H1 (cell line): ENCODE measurements around the gene TMBIM4. TPM values are rescaled to one million over a fixed set of nuclear protein-coding genes. Genes with fewer than 3 reads are reported as not detected.

Experiments
- ATF3 ChIP-seq: IDR thresholded peaks from 2 replicates; pipeline ENCODE4 v1.6.1; 2011; ENCODE audit warnings: low read depth, mild to moderate bottlenecking, low read length; ENCODE audit not compliant: insufficient read depth
- BCL11A ChIP-seq, 2 experiments: IDR thresholded peaks; one replicate each; pipeline ENCODE4 v1.6.1; 2011; ENCODE audit warnings: low read depth in 2 of 2, low read length in 2 of 2, mild to moderate bottlenecking in 2 of 2
- CBX8 ChIP-seq: fragments of 300-800, 300-1000 bp; sonication (generic); IDR thresholded peaks from 2 replicates; pipeline ENCODE4 v1.7.1; 2016; ENCODE audit warnings: low read depth, low read length, borderline replicate concordance
- CHD1 ChIP-seq: IDR thresholded peaks from 2 replicates; pipeline ENCODE4 v1.6.1; 2012; ENCODE audit warnings: low read depth, low read length, improper control_type of control experiment
- CREB1 ChIP-seq: IDR thresholded peaks from 2 replicates; pipeline ENCODE4 v1.6.1; 2012; ENCODE audit warnings: inconsistent platforms
- EZH2 ChIP-seq: fragments of 200-600 bp; sonication (generic); IDR thresholded peaks from 2 replicates; pipeline ENCODE4 v1.7.1; 2012; ENCODE audit warnings: low read depth, mild to moderate bottlenecking, moderate library complexity, low read length, inconsistent platforms; ENCODE audit not compliant: severe bottlenecking
- FOSL1 ChIP-seq: IDR thresholded peaks from 2 replicates; pipeline ENCODE4 v1.6.1; 2011; ENCODE audit warnings: mild to moderate bottlenecking, low read depth, low read length, moderate library complexity; ENCODE audit not compliant: insufficient read depth
- MAFK ChIP-seq: IDR thresholded peaks from 2 replicates; pipeline ENCODE4 v1.6.1; 2012; ENCODE audit warnings: low read depth, mild to moderate bottlenecking, improper control_type of control experiment, low read length
- PHF8 ChIP-seq: fragments of 200-600 bp; sonication (generic); conservative IDR thresholded peaks from 2 replicates; pipeline ENCODE4 v1.7.1; 2012; ENCODE audit warnings: low read depth, mild to moderate bottlenecking, inconsistent platforms, low read length, moderate library complexity
- RNF2 ChIP-seq: fragments of 200-900, 300-1000 bp; sonication (generic); IDR thresholded peaks from 2 replicates; pipeline ENCODE4 v1.7.1; 2016; ENCODE audit warnings: borderline replicate concordance, low read depth, mild to moderate bottlenecking, antibody characterized with exemption, low read length; ENCODE audit not compliant: poor library complexity, severe bottlenecking; ENCODE audit errors: missing control alignments
- TEAD4 ChIP-seq: IDR thresholded peaks from 2 replicates; pipeline ENCODE4 v1.6.1; 2012; ENCODE audit warnings: low read depth, low read length, inconsistent platforms, mixed read lengths
- USF2 ChIP-seq: IDR thresholded peaks from 2 replicates; pipeline ENCODE4 v1.6.1; 2011; ENCODE audit warnings: low read length, improper control_type of control experiment
- YY1 ChIP-seq: IDR thresholded peaks from 2 replicates; pipeline ENCODE4 v1.6.1; 2011; ENCODE audit warnings: low read depth, mild to moderate bottlenecking, low read length
- ZNF274 ChIP-seq: IDR thresholded peaks from 2 replicates; pipeline ENCODE4 v1.7.0; 2012; ENCODE audit warnings: low read length, borderline replicate concordance; ENCODE audit errors: extremely low read depth
- polyA plus RNA-seq, 7 experiments: library from polyadenylated mRNA; depleted of rRNA in 3 of 7; stranded (reverse) in 5 of 7; unstranded in 2 of 7; fragments of >200 nt in 5 of 7; fragments of 200-250 nt in 2 of 7; gene quantifications; 1 replicate in 5 of 7; 2 replicates in 1 of 7; 4 replicates in 1 of 7; pipeline versions ENCODE4 v1.2.1 to v1.2.3, GENCODE V29; 2011 to 2013; ENCODE audit warnings: missing spikeins in 2 of 7, mixed read lengths in 2 of 7
- total RNA-seq: library from RNA; stranded (reverse); fragmentation: NEBNext Ultra II Directional; extraction: Animal tissue kit (Norgen Biotek cat#: 25700); gene quantifications from 2 replicates; pipeline ENCODE4 v1.2.1, GENCODE V29; 2021

The TMBIM4 gene
- total and polyA plus RNA-seq, 2 of the 8 experiments (the other 6 are each of a cell fraction or from before 2014, with no cell fraction given), result 12.8 to 46.6 TPM

DNA sequence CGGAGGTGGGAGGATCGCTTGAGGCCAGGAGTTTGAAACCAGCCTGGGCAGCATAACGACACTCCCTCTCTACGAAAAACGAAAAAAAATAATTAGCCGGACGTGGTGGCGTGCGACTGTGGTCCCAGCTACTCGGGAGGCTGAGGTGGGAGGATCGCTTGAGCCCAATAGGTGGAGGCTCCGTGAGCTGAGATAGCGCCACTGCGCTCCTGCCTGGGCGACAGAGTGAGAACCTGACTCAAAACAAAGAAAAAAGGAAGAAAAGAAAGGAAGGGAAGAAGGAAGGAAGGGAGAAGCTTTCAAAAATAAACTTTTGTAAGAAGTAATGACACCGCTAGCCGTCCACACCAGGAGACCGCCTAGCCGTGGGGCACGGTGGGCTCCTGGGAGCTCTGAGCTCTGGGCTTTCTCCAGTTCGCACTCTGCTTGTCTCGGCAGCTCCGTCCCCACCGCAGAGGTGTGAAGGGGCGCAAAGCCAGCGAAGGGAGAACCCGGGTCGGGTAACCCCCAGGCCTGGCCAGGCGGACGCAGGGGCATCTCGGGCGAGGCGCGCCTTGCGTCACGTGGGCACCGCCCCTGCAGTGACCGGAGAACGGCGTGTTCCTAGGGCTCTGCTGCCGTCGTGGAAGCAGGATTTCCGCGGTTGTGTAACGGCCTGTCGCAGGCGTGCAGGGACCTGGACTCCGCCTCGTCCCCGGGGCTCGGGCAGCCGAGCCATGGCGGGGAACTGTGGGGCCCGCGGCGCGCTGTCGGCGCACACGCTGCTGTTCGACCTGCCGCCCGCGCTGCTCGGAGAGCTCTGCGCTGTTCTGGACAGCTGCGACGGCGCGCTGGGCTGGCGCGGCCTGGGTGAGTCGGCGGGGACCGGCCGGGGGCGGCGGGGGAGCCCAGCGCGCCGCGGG lies 19.0 kb upstream of the TMBIM4 start, which contains the start of gene IRAK3 (continued):
- no peak for TF ChIP-seq ZNF274
- TF ChIP-seq ATF3, result 0 out of 2 replicates have a peak, but pooled peaks have one; percentile 33
- TF ChIP-seq PHF8, result 0 out of 2 replicates have a peak, but pooled peaks have one; percentile 38
- no peak for TF ChIP-seq BCL11A (IDR thresholded peaks at IDR 0.05; ENCODE audit: low read depth in 2 of 2, low read length in 2 of 2)
- no peak for TF ChIP-seq FOSL1
- TF ChIP-seq CHD1, result no peak
- no peak for TF ChIP-seq CBX8
- peak; percentile 31; the same call in 1 of the 2 replicates for TF ChIP-seq TEAD4
- peak; percentile 74 for TF ChIP-seq USF2
- no peak for TF ChIP-seq RNF2
- TF ChIP-seq MAFK, result no peak
- TF ChIP-seq EZH2, result peak; percentile 78
- TF ChIP-seq CREB1, result peak; percentile 40; the same call in 1 of the 2 replicates
- TF ChIP-seq YY1, result no peak
